HepG2 (cell line): ENCODE results near the gene CLCN2. TPM values are rescaled to one million over a fixed set of nuclear protein-coding genes. Genes with fewer than 3 reads are reported as not detected.

Experiments used
- ETV6 ChIP-seq: sonication (generic); formaldehyde crosslinking; conservative IDR thresholded peaks from 2 replicates; pipeline ENCODE4 v1.4.0; 2020; ENCODE audit warnings: missing genetic modification reagents
- FOXK1 ChIP-seq: sonication (generic); formaldehyde crosslinking; IDR thresholded peaks from 2 replicates; pipeline ENCODE4 v1.4.0; 2020; ENCODE audit warnings: low read depth, missing genetic modification reagents, borderline replicate concordance
- MIXL1 ChIP-seq: IDR thresholded peaks from 2 replicates; pipeline ENCODE4 v1.6.1; 2016
- NCOR1 ChIP-seq: fragments of 200-600 bp; sonication (generic); IDR thresholded peaks from 2 replicates; pipeline ENCODE4 v1.7.0; 2017; ENCODE audit warnings: antibody characterized with exemption, low read length, borderline replicate concordance
- NKX3-1 ChIP-seq: sonication (generic); formaldehyde crosslinking; IDR thresholded peaks from 2 replicates; pipeline ENCODE4 v1.5.0; 2020; ENCODE audit warnings: missing genetic modification reagents
- ONECUT2 ChIP-seq: sonication (generic); formaldehyde crosslinking; IDR thresholded peaks from 2 replicates; pipeline ENCODE4 v1.4.0; 2020; ENCODE audit warnings: missing genetic modification reagents
- PCBP2 ChIP-seq: fragments of 200-400 bp; formaldehyde crosslinking; optimal IDR thresholded peaks from 2 replicates; pipeline ENCODE3; 2018; ENCODE audit warnings: low read length, low read depth; ENCODE audit not compliant: poor library complexity, severe bottlenecking
- PHF21A ChIP-seq: sonication (generic); formaldehyde crosslinking; IDR thresholded peaks from 2 replicates; pipeline ENCODE4 v1.5.0; 2020; ENCODE audit warnings: mild to moderate bottlenecking, missing genetic modification reagents
- PITX1 ChIP-seq: sonication (generic); formaldehyde crosslinking; IDR thresholded peaks from 2 replicates; pipeline ENCODE4 v1.5.1; 2020; ENCODE audit warnings: mild to moderate bottlenecking, missing genetic modification reagents
- SIN3B ChIP-seq: fragments of 150-350 bp; IDR thresholded peaks from 2 replicates; pipeline ENCODE4 v1.6.1; 2014; ENCODE audit warnings: low read length
- SIX4 ChIP-seq: sonication (generic); formaldehyde crosslinking; IDR thresholded peaks from 2 replicates; pipeline ENCODE4 v1.4.0; 2020; ENCODE audit warnings: missing genetic modification reagents
- WIZ ChIP-seq: sonication (generic); formaldehyde crosslinking; IDR thresholded peaks from 2 replicates; pipeline ENCODE4 v1.5.1; 2020; ENCODE audit warnings: mild to moderate bottlenecking, missing genetic modification reagents
- ZNF232 ChIP-seq: sonication (generic); formaldehyde crosslinking; IDR thresholded peaks from 2 replicates; pipeline ENCODE4 v1.4.0; 2020; ENCODE audit warnings: missing genetic modification reagents, borderline replicate concordance
- ZNF343 ChIP-seq: sonication (generic); formaldehyde crosslinking; IDR thresholded peaks from 2 replicates; pipeline ENCODE4 v1.4.0; 2020; ENCODE audit warnings: mild to moderate bottlenecking, missing genetic modification reagents
- ZNF652 ChIP-seq: IDR thresholded peaks from 2 replicates; pipeline ENCODE4 v1.6.1; 2016; ENCODE audit warnings: low read depth, borderline replicate concordance
- ZNF710 ChIP-seq: sonication (generic); formaldehyde crosslinking; IDR thresholded peaks from 2 replicates; pipeline ENCODE4 v1.5.0; 2020; ENCODE audit warnings: mild to moderate bottlenecking, missing genetic modification reagents, borderline replicate concordance
- ZNF878 ChIP-seq: sonication (generic); formaldehyde crosslinking; IDR thresholded peaks from 2 replicates; pipeline ENCODE4 v1.8.1; 2023; ENCODE audit warnings: mild to moderate bottlenecking, missing genetic modification reagents, moderate library complexity
- ZSCAN5A ChIP-seq: sonication (generic); formaldehyde crosslinking; IDR thresholded peaks from 2 replicates; pipeline ENCODE4 v1.8.0; 2022; ENCODE audit warnings: mild to moderate bottlenecking, missing genetic modification reagents, borderline replicate concordance
- polyA plus RNA-seq, 8 experiments: library from polyadenylated mRNA; depleted of rRNA in 3 of 8; stranded (reverse) in 7 of 8; unstranded in 1 of 8; fragments of >200 nt; fragmentation: Illumina TruSeq in 4 of 8; extraction: Trizol in 4 of 8; gene quantifications; 2 replicates each; pipeline versions ENCODE4 v1.2.1 to v1.2.3, GENCODE V29; 2011 to 2016; ENCODE audit warnings: low read depth in 4 of 8, missing spikeins in 1 of 8, mixed read lengths in 1 of 8; ENCODE audit not compliant: insufficient read depth in 1 of 8
- total RNA-seq, 5 experiments: library from RNA; depleted of rRNA; stranded (reverse); fragments of >200 nt; fragmentation: Illumina TruSeq; extraction: Trizol; gene quantifications; 2 replicates each; pipeline ENCODE4 v1.2.3, GENCODE V29; 2016; ENCODE audit warnings: low read depth in 1 of 5
- TF ChIP-seq, protein P1 (sequence below): sonication (generic); formaldehyde crosslinking; IDR thresholded peaks from 2 replicates; pipeline ENCODE4 v1.4.0; 2020; ENCODE audit warnings: missing genetic modification reagents, mild to moderate bottlenecking, borderline replicate concordance
- TF ChIP-seq, protein P2 (sequence below): sonication (generic); formaldehyde crosslinking; IDR thresholded peaks from 2 replicates; pipeline ENCODE4 v1.4.0; 2020; ENCODE audit warnings: missing genetic modification reagents

Gene CLCN2
- total and polyA plus RNA-seq, 2 of the 13 experiments (the other 11 are each of a cell fraction or from before 2014, with no cell fraction given) = 11.4 to 13.5 TPM

GRCh38 chr3:184298759-184299487, 62.5 kb downstream of the CLCN2 start, which contains the start of gene PSMD2 (continued):
- TF ChIP-seq SIN3B (no peak), PHF21A (CRISPR knock-in tag) (no peak), FOXK1 (CRISPR knock-in tag) (peak; percentile 55; the same call in 1 of the 2 replicates), ZNF652 (CRISPR knock-in tag) (no peak), ONECUT2 (no peak), SIX4 (no peak), NCOR1 (no peak), ZSCAN5A (CRISPR knock-in tag) (no peak), MIXL1 (CRISPR knock-in tag) (no peak), NKX3-1 (peak; percentile 65; the same call in 1 of the 2 replicates), ZNF878 (CRISPR knock-in tag) (no peak), ZNF343 (CRISPR knock-in tag) (no peak), ZNF710 (CRISPR knock-in tag) (no peak), ETV6 (CRISPR knock-in tag) (no peak), PCBP2 (no peak), ZNF232 (no peak; the same call in 1 of the 2 replicates), PITX1 (CRISPR knock-in tag) (no peak; the same call in 1 of the 2 replicates), WIZ (no peak)
- TF ChIP-seq, protein P1, sequence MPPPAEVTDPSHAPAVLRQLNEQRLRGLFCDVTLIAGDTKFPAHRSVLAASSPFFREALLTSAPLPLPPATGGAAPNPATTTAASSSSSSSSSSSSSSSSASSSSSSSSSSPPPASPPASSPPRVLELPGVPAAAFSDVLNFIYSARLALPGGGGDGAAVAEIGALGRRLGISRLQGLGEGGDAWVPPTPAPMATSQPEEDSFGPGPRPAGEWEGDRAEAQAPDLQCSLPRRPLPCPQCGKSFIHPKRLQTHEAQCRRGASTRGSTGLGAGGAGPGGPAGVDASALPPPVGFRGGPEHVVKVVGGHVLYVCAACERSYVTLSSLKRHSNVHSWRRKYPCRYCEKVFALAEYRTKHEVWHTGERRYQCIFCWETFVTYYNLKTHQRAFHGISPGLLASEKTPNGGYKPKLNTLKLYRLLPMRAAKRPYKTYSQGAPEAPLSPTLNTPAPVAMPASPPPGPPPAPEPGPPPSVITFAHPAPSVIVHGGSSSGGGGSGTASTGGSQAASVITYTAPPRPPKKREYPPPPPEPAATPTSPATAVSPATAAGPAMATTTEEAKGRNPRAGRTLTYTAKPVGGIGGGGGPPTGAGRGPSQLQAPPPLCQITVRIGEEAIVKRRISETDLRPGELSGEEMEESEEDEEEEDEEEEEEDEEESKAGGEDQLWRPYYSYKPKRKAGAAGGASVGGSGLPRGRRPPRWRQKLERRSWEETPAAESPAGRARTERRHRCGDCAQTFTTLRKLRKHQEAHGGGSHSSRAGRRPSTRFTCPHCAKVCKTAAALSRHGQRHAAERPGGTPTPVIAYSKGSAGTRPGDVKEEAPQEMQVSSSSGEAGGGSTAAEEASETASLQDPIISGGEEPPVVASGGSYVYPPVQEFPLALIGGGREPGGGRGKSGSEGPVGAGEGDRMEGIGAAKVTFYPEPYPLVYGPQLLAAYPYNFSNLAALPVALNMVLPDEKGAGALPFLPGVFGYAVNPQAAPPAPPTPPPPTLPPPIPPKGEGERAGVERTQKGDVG (CRISPR knock-in tag) = no peak
- TF ChIP-seq, protein P2, sequence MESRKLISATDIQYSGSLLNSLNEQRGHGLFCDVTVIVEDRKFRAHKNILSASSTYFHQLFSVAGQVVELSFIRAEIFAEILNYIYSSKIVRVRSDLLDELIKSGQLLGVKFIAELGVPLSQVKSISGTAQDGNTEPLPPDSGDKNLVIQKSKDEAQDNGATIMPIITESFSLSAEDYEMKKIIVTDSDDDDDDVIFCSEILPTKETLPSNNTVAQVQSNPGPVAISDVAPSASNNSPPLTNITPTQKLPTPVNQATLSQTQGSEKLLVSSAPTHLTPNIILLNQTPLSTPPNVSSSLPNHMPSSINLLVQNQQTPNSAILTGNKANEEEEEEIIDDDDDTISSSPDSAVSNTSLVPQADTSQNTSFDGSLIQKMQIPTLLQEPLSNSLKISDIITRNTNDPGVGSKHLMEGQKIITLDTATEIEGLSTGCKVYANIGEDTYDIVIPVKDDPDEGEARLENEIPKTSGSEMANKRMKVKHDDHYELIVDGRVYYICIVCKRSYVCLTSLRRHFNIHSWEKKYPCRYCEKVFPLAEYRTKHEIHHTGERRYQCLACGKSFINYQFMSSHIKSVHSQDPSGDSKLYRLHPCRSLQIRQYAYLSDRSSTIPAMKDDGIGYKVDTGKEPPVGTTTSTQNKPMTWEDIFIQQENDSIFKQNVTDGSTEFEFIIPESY = no peak
